Right lobe of liver (tissue), 6 donors: Measurements from ENCODE around the gene EPB41L4B. TPM values are rescaled to one million over a fixed set of nuclear protein-coding genes. Genes with fewer than 3 reads are reported as not detected.

Source experiments
- ATAC-seq, 4 donors: fragments of 200-7000 bp; cut with Tn5 transposase; one replicate each; pipeline ENCODE4 v1.9.1; 2020; ENCODE audit warnings: mild to moderate bottlenecking in 4 of 4, moderate library complexity in 4 of 4
- DNase-seq, 3 donors: peaks; one replicate each; pipeline ENCODE4 v3.0.0-alpha.2; 2020
- H3K27ac ChIP-seq, 3 donors: fragments of 200-600 bp; one replicate each; pipeline ENCODE4 v1.8.0; 2022
- H3K27me3 ChIP-seq, 2 donors: fragments of 200-600 bp; one replicate each; pipeline ENCODE4 v1.8.0; 2022
- H3K36me3 ChIP-seq, 4 donors: fragments of 200-600 bp; sonication (generic) in 1 of 4; one replicate each; pipeline versions ENCODE4 v1.5.1 to v1.8.0; 2017 to 2022; ENCODE audit warnings: control low read depth in 1 of 4
- H3K4me1 ChIP-seq, 4 donors: fragments of 200-600 bp; sonication (generic) in 1 of 4; one replicate each; pipeline versions ENCODE4 v1.5.1 to v1.8.0; 2017 to 2022; ENCODE audit warnings: control low read depth in 1 of 4
- H3K4me3 ChIP-seq, 3 donors: fragments of 200-600 bp; one replicate each; pipeline ENCODE4 v1.8.0; 2022
- H3K9me3 ChIP-seq, 4 donors: fragments of 200-600 bp; sonication (generic) in 1 of 4; one replicate each; pipeline versions ENCODE4 v1.5.1 to v1.8.0; 2017 to 2022; ENCODE audit warnings: control low read depth in 1 of 4
- POLR2A ChIP-seq: fragments of 450-650 bp; IDR thresholded peaks from one replicate; pipeline ENCODE4 v1.6.1; 2017; ENCODE audit warnings: antibody characterized with exemption, mild to moderate bottlenecking
- WGBS: methylation state at CpG from one replicate; pipeline ENCODE4 v1.1.6; 2018; ENCODE audit warnings: low coverage, low lambda C conversion rate; ENCODE audit not compliant: insufficient coverage; ENCODE audit errors: missing lambda C conversion rate; 5-methylcytosine and 5-hydroxymethylcytosine counted together
- intact Hi-C, 2 donors: fragments of 100-400 bp; cut with DNase I; formaldehyde crosslinking; loops; one replicate each; pipeline versions ENCODE4 v1.11.2 to v1.14.1; 2022
- total RNA-seq, 6 experiments: library from RNA; depleted of rRNA in 2 of 6; stranded (reverse); fragments of >200 nt in 2 of 6; fragmentation: NEBNext Ultra II Directional in 3 of 6; extraction: Animal tissue kit (Norgen Biotek cat#: 25700) in 3 of 6; gene quantifications; one replicate each; pipeline versions ENCODE4 v1.1.0 to v1.2.4, GENCODE V29; 2016 to 2023
- TF ChIP-seq, protein P1 (sequence below), 4 donors: fragments of 200-600 bp in 3 of 4; fragments of 450-650 bp in 1 of 4; IDR thresholded peaks; one replicate each; pipeline versions ENCODE4 v1.5.1 to v1.8.0; 2016 to 2022; ENCODE audit warnings: antibody characterized with exemption in 4 of 4, mild to moderate bottlenecking in 2 of 4
- donor health status: DM: no; HTN: yes; CAD: no.
- donor health status: DM: no; HTN: no; CAD: no.
- donor health status: DM: no; HTN: no; CAD: no.
- donor health status: DM: no; HTN: yes; CAD: no.
- donor health status: DM: no; HTN: yes; CAD: no.

Gene EPB41L4B
- total RNA-seq, 6 experiments from 2014 or later = 29.0 to 89.0 (median 32.4) TPM

DNA sequence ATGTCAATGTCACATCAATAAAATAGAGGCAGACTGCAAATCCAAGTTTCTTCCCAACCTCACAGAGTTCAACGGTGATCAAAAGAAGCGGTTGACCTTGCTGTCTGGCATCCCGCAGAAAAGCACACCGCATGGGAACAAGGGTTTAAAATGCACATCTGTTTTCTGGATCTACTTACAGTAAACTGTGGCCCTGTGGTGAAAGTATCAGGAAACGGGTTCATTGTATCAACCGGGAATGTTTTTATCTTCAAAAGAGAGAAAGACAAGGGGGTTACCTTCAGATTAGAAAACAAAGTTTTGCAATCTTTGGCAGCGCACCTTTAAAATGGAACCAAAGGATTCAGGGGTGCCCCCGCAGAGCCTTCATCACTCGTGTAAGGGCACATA, 138.3 kb downstream of the EPB41L4B start:
- intact Hi-C loops = loop anchor here (10.0 kb wide), 1 partner anchor 142 kb away; the partner anchor contains the start of gene EPB41L4B (in 2 of the 2)
- H3K4me1 ChIP-seq = no peaks in the 10 kb centered on the region
- TF ChIP-seq, protein P1, sequence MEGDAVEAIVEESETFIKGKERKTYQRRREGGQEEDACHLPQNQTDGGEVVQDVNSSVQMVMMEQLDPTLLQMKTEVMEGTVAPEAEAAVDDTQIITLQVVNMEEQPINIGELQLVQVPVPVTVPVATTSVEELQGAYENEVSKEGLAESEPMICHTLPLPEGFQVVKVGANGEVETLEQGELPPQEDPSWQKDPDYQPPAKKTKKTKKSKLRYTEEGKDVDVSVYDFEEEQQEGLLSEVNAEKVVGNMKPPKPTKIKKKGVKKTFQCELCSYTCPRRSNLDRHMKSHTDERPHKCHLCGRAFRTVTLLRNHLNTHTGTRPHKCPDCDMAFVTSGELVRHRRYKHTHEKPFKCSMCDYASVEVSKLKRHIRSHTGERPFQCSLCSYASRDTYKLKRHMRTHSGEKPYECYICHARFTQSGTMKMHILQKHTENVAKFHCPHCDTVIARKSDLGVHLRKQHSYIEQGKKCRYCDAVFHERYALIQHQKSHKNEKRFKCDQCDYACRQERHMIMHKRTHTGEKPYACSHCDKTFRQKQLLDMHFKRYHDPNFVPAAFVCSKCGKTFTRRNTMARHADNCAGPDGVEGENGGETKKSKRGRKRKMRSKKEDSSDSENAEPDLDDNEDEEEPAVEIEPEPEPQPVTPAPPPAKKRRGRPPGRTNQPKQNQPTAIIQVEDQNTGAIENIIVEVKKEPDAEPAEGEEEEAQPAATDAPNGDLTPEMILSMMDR (IDR thresholded peaks at IDR 0.05) = no peak
- no peak for TF ChIP-seq POLR2A
- no peak for DNase-seq
- no peak for ATAC-seq
- no peaks in the 10 kb centered on the region for H3K9me3 ChIP-seq
- H3K27me3 ChIP-seq = no peaks in the 10 kb centered on the region
- no peaks in the 10 kb centered on the region for H3K36me3 ChIP-seq
- H3K27ac ChIP-seq = no peak overlapping the region
- no peak overlapping the region for H3K4me3 ChIP-seq
- 72% methylated on average over 7 of the region's 9 CpGs for WGBS

DNA sequence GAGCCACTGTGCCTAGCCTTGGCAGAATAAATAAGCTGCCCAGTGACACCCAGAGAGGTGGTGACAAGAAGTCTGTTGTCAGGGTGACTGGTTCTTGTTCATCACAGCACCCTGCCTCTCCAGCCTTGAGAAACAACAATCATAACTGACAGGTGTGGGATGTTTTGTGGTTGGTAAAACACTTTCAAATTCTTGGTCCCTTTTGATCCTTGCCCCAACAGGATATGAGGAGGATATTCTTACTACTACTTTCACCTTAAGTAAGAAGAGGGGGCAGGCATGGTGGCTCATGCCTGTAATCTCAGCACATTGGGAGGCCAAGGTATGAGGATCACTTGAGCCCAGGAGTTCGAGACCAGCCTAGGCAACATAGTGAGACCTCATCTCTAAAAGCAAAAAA, 139.6 kb downstream of the EPB41L4B start:
- H3K4me3 ChIP-seq = no peak overlapping the region
- intact Hi-C loops = loop anchor here (10.0 kb wide), 1 partner anchor 144 kb away; the partner anchor contains the start of gene EPB41L4B (in 2 of the 2)
- no peak for TF ChIP-seq POLR2A
- TF ChIP-seq, protein P1 (IDR thresholded peaks at IDR 0.05) = no peak
- ATAC-seq (no peak), DNase-seq (no peak)
- H3K9me3 ChIP-seq = no peaks in the 10 kb centered on the region
- no peaks in the 10 kb centered on the region for H3K4me1 ChIP-seq
- no CpG with 5 or more reads among the region's 1 CpG for WGBS
- no peaks in the 10 kb centered on the region for H3K36me3 ChIP-seq
- H3K27me3 ChIP-seq = no peaks in the 10 kb centered on the region
- H3K27ac ChIP-seq = no peak overlapping the region

DNA sequence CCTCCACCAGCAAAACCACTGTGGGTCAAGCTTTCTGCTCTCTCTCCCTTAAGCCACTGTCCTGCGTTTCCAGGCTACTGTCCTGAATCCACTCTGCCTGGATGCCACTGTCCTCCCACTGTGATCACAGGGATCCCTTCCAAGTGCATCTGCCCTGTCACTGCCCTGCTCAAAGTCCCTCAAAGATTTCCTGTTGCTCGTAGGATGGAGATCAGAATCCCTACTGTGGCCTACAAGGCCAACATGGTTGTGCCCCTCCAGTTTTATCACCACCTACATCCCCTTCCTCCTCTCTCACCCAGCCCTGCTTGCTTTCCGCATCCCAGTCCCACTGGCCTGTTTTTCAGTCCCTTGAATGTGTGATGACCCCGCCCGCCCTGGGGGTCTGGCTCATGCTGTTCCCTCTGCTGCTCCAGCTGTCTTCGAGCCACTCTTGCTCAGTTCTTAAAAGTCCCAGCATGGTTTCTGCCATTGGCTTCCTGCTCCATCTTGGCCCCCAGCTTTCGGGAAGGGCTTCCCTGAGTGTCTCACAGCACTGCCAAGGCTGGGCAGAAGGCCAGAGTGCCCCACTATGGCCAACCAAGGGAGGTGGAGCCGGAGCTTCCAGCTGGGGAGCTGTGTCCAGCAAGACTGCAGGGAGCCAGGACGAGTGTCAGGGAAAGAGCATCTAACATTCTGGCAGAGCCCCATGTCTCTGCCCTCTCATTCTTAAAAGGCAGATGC, 140.9 kb downstream of the EPB41L4B start:
- Histone ChIP-seq H3K4me1 (no peaks in the 10 kb centered on the region), H3K36me3 (no peaks in the 10 kb centered on the region), H3K9me3 (no peaks in the 10 kb centered on the region), H3K27ac (no peak overlapping the region), H3K4me3 (no peak overlapping the region), H3K27me3 (no peaks in the 10 kb centered on the region)
- intact Hi-C loops = loop anchor here (10.0 kb wide), 1 partner anchor 145 kb away; the partner anchor contains the start of gene EPB41L4B (in 2 of the 2)
- no peak for TF ChIP-seq POLR2A
- TF ChIP-seq, protein P1 (IDR thresholded peaks at IDR 0.05) = no peak
- DNase-seq = no peak
- no peak for ATAC-seq
- WGBS = 67% methylated on average over 6 of the region's 9 CpGs

DNA sequence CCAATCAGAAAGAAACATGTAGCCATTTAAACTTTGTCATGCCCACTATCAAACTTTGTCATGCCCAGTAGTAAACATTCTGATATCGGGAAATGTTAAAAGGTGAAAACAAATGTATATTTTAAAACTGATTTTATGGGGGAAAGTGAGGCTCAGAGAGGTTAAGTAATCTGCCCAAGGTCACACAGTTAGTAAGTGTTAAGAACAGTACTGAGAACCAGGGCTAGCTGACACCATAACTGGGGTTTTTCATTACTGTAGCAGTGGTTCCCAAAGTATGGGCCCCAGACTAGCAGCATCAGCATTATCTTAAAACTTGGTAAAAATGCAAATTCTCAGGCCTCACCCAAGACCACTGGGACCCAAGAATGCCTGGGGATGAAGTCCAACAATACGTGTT, 143.9 kb downstream of the EPB41L4B start:
- Histone ChIP-seq H3K36me3 (no peaks in the 10 kb centered on the region), H3K4me1 (no peaks in the 10 kb centered on the region), H3K9me3 (no peaks in the 10 kb centered on the region), H3K27ac (no peak overlapping the region), H3K27me3 (no peaks in the 10 kb centered on the region), H3K4me3 (no peak overlapping the region)
- TF ChIP-seq POLR2A = no peak
- TF ChIP-seq, protein P1 (IDR thresholded peaks at IDR 0.05) = no peak
- DNase-seq = no peak
- 82% methylated on average over 2 of the region's 2 CpGs for WGBS
- intact Hi-C loops = no loop called here
- ATAC-seq = no peak
